NCI-H2196 treated with DMSO at 0.1 percent for 48 hours (cell line): ENCODE results near the gene NUPR1.
"Not testable (repeated sequence)": the region's sequence is repeated elsewhere in the genome, so short reads cannot be mapped to it uniquely, and the experiment has no call there.

Source experiments
- DNase-seq: peaks from one replicate; lab custom pipeline; 2025; ENCODE audit not compliant: unreplicated experiment; lab: John Stamatoyannopoulos, UW

Gene NUPR1

DNA sequence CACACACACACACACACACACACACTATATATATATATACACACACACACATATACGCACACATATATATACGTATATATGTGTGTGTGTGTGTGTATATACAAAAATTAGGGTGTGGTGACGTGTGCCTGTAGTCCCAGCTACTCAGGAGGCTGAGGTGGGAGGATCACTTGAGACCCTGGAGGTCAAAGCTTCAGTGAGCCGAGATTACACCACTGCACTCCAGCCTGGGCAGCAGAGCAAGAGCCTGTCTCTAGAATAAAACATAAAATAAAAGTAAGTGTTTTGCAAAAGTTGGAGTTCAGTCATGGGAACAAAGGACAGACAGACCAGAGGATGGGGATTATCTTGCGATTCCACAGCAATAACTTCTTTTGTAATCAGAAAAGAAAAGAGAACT is 10.8 kb downstream of the NUPR1 start:
- no peak for DNase-seq

DNA sequence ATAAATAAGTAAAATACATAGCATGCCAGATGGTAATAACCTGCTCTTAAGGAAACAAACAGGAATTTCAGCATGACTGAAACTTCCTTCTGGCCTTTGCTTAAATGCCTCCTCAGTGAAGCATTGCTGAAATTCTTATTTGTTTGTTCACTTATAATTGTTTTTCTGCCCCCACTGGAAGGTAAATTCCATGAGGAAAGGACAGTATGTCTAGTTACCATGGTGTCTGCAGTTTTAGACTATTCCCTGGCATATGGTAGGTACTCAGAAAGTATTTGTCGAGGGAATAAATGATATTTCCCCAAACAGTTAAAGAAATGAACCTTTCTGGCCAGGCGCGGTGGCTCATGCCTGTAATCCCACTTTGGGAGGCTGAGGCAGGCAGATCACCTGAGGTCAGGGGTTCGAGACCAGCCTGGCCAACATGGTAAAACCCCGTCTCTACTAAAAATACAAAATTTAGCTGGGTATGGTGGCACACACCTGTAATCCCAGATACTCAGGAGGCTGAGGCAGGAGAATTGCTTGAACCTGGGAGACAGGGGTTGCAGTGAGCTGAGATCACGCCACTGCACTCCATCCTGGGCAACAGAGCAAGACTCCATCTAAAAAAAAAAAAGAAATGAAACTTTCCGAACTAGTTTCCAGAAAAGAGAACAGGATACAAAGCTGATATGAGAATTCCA is 11.5 kb downstream of the NUPR1 start:
- not testable (repeated sequence) for DNase-seq

DNA sequence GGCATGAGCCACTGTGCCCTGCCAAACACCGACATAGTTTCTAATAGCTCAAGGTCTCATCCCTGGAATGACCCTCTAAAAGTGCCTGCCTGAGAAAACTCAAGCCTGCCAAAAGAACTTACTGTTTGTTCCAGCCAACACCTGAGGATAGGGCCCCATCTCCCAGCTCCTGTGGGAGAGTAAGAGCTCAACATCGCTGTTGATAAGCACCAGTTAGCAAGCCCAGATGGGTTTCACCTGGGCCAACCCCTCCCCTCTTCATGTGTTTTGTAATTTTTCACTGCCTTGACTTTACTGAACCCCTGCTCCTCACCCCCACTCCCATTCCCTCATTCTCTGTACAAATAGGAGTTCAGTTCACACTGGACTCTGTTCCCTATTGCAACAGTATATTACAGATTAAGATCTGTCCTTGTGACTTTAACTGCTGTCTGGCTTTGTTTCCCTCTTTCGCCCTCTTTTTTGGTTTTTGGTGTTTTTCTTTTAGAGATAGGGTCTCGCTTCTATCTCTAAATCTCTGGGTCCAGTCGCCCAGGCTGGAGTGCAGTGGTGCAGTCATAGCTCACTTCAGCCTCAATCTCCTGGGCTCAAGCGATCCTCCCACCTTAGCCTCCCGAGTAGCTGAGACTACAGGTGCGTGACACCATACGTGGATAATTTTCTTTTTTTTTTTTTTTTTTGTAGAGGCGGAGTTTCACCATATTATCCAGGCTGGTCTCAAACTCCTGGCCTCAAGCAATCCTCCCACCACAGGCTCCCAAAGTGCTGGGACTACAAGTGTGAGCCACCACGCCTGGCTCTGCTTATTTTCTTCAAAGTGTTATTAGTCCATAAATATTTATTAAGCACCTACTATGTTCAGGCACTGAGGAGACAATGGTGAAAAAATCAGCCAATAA is 12.3 kb downstream of the NUPR1 start:
- DNase-seq, result no peak

DNA sequence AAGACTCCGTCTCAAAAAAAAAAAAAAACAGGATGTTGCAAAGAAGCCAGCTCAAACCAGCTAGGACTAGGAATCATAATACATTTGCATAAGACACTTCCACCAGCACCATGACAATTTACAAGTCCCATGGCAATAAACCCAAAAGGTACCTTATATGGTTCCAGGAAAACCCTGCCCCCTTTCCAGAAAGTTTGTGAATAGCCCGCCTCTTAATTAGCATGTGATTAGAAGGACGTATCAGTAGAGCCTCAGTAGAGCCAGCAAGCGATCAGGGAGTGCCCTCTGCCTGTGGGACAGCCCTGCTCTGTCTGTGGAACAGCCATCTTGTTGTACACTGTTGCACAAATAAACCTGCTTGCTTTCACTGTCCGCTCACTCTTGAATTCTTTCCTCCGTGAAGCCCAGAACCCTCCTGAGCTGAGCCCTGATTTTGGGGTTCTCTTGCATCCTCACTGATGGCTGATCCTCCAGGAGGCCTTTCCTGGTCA is 14.0 kb downstream of the NUPR1 start:
- DNase-seq, result no peak

DNA sequence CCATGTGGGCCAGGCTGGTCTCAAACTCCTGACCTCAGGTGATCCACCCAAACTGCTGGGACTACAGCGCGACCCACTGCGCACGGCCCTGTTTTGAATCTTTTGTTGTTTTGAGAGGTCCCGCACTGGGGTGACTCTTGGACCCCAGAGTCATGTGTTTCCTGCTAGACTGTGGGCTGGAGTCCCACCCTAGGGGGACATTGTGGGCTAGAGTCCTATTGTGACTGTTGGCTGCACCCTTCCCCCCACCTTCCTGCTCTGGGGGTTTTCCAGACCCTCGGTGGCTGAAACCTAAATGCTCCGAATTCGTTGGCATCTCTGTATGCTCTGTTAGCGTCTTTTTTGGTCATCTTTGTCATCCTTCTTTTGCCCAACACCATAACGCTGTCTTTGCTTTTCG is 16.0 kb downstream of the NUPR1 start:
- no peak for DNase-seq

DNA sequence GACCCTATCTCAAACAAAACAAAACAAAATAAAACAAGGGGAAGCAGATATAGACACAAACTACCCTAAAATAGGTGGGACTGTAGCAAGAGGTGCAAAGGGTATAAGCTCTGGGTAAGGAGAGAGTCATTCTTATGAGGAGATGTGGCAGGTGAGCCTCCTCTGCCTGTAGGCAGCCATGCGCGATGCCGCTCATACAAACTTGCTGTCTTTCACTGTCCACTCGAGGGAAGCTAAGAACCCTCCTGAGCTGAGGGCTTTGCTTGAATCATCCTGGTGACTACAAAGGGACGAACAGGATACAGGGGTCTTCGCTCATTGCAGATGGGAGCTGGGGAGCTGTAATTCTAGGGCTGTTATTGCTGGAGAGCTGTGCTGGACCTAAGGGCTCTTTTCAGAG is 17.3 kb downstream of the NUPR1 start:
- no peak for DNase-seq

DNA sequence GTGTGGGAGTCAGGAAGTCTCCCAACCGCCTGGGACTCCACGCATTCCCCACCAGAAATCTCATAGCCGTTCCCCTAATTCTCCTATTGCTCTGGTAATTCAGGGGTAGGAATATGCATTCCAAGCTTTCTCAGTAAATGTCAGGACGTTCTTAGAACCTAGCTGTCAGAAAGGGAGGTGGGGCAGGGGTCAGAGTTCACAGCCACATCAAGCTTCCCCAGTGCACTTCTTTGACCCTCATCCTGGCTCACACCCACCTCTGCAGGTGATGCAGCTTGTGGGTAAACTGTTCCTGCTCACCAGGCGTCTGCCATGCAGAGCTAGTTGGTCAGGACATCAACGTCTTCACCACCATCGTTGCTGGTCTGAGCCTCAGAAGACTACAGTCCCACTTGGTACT is 18.1 kb downstream of the NUPR1 start:
- no peak for DNase-seq

DNA sequence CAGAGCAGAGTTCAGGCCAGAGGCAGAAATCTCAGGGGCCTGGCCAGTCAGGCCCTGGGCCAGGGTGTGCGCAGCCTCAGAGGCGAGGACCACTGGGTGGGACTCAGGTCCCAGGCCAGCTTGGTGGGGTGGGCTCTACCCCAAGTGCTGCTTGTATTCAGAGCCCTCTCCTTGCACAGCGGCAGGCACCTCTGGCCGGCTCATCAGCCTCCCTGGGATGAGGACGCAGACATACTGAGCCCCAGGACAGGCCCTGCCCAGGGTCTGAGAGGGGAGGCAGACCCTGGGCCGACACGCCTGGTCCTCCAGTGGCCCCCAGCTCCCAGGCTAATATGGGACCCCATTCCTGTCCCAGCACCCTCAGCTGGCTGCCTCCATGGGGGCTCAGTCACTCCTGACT is 24.5 kb downstream of the NUPR1 start:
- no peak for DNase-seq

DNA sequence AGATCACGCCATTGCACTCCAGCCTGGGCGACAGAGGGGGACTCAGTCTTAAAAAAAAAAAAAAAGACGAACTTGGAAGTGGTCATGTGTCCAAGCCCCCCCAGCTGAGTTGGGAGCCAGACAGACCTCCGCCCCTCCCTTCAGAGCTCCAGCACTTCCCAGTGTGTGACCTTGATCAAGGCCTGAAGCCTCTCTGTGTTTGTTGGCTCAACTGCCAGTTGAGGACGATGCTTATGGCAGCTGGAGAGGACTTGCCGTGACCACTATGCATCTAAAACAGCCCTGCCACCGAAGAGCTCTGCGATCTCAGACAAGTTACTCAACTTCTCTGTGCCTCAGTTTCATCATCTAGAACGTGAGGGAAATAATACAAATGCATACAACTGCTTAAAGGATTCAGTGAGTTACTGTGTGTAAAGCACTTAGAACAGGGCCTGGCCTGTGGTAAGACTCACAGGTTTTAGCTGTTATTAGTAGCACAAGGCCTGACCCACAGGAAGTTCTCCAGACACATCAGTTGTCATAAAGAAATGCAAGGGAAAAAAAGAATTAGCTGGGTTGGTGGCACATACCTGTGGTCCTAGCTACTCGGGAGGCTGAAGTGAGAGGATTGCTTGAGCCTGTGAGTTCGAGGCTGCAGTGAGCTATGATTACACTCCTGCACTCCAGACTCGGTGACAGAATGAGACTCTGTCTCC is 25.1 kb downstream of the NUPR1 start:
- DNase-seq, result no peak

DNA sequence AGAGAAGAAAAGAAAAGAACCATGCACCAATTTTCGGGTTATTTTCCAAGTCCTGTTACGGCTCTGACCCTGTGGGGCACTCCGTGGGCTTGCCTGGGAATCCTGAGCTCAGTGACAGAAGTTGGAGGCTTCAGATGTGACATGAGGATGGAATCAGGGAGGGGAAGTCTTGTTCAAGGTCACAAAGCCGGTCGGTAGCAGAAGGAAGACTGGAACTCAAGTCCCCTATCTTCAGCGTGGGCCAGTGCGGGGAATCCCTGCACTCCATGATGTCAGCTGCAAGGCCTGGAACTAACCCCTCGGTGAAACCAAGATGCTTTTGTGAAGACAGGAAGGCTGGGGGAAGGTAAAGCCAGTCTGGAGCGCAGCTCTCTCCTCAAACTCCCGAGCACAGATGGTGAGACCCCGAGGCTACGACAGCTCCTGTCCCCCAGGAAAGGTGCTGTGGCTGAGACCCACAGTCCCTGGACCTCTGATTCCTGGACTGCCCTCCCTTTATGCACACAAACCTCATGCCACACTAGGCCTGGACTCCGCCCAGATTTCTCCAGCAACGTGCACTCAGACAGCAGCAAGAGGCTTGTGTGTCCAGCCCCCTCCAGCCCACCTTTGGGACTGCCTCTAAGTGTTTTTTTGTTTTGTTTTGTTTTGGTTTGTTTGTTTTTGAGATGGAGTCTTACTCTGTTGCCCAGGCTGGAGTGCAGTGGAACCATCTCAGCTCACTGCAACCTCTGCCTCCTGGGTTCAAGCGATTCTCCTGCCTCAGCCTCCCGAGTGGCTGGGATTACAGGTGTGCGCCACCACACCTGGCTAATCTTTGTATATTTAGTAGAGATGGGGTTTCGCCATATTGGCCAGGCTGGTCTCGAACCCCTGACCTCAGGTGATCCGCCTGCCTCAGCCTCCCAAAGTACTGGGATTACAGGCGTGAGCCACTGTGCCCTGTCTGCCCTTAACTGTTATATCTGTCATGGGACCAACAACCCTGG is 26.7 kb downstream of the NUPR1 start:
- no peak for DNase-seq

DNA sequence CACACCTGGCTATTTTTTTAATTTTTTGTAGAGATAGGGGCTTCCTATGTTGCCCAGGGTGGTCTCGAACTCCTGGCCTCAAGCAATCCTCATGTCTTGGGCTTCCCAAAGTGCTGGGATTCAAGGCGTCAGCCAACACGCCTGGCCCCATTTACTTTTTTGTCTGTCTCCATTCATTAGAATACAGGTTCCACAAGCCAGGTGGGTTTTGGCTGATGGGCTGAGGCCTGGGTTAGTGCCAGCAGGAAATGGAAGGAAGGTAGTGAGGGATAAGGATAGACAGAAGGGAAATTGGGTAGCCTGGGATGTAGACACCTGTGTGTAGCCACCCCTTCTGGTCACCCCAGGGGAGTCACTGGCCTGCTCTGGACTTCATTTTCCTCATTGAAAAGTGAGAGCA is 27.7 kb downstream of the NUPR1 start:
- DNase-seq, result no peak

DNA sequence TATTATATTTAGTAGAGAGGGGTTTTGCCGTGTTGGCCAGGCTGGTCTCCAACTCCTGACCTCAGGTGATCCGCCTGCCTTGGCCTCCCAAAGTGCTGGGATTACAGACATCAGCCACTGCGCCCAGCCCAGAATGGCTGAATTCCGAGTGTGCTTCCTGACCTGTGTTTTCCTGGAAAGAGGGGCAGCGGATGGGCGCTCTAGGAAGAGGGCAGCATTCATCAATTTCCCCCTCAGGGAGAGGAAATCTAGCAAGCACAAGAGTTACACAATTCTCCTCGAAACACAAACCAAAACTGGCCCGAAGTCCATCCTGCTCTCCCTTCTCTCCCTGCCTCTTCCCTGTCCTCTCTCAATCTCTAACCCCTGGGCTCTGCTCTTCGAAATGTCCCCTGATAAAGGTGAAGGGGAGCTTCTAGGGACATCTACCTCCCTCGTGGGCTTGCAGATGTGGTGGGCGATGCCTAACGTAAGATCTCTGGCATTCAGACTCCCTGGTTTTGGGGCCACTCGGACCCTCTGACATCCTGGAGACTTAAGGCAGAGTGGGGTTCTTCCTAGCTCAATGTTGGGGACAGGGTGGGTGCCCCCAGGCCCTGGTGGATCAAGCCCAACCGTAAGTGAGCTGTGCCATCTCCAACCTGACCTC is 33.2 kb downstream of the NUPR1 start:
- DNase-seq, result no peak

DNA sequence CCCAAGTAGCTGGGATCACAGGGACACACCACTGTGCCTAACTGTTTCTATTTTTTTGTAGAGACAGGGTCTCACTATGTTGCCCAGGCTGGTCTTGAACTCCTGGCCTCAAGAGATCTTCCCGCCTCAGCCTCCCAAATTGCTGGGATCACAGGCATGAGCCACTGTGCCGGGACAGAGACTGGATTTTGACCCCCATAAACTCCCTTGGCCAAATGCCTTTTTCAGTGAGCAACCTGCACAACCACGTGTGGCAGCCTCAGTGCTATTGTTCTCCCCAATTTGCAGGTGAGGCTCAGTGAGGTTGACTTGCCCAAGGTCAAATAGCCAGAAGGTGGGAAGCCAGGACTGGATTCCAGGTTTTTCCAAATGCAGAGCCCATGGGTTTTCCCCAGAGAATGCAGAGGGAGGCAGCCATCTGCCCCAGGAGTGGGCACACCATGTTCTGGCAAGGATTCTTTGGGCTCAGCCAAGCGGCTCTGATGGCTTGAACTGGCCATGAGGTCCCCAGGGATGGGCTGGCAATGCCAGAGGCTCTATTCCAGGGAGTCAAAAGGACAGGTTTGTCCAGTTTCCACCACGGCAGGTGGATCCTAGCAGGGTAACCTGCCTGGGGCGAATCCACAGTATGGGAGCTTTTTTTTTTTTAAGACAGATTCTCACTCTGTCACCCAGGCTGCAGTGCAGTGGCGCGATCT is 33.9 kb downstream of the NUPR1 start:
- no peak for DNase-seq

DNA sequence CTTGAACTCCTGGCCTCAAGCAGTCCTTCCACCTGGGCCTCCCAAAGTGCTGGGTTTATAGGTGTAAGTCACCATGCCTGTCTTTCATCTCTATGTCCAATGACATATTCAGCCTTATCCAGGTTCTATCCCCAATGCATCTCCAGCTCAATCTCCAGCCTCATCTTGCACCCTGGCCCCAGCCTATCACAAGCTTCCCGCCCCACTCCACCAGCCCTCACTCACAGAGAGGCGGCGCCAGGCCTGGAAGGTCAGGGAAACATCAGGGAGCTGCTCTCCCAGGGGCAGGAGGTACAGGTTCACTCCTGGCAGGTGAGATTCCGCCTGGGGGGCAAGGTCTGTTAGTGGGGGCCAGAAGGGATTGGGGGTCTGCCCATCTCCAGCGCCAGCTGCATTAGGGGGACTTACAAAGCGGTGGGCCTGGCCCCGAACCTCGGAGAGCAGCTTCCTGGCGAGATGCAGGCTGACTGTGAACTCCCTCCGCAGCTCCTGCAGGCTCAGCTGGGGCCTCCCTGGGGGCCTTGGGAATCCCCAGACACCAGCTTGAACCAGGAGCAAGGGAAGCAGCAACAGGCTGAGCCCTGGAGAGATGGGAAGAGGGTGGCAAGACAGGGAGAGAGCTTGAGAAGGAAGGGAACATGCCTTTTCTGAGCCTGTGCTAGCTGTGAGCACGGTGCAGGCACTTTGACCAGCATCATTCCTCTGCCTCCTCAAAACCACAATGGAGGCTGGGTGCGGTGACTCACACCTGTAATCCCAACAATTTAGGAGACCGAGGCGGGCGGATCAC is 35.1 kb downstream of the NUPR1 start:
- DNase-seq, result no peak

DNA sequence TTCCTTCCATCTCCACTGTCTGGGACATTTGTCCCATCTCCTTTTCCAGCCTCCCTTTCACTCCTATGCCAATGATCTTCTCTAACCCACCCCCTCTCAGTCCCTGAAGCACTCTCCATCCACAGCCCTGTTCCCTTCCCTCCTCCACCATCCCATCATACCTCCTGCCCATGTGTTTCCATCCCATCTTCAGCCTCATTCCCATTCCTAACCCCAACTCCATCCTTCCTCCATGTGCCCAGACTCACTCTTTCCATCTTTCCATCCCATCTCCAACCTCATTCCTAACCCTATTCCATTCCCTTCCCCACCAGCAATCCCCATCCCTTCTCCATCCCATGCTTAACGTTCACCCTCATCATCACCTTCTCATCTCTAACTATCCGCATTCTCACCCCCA is 36.5 kb downstream of the NUPR1 start:
- no peak for DNase-seq

DNA sequence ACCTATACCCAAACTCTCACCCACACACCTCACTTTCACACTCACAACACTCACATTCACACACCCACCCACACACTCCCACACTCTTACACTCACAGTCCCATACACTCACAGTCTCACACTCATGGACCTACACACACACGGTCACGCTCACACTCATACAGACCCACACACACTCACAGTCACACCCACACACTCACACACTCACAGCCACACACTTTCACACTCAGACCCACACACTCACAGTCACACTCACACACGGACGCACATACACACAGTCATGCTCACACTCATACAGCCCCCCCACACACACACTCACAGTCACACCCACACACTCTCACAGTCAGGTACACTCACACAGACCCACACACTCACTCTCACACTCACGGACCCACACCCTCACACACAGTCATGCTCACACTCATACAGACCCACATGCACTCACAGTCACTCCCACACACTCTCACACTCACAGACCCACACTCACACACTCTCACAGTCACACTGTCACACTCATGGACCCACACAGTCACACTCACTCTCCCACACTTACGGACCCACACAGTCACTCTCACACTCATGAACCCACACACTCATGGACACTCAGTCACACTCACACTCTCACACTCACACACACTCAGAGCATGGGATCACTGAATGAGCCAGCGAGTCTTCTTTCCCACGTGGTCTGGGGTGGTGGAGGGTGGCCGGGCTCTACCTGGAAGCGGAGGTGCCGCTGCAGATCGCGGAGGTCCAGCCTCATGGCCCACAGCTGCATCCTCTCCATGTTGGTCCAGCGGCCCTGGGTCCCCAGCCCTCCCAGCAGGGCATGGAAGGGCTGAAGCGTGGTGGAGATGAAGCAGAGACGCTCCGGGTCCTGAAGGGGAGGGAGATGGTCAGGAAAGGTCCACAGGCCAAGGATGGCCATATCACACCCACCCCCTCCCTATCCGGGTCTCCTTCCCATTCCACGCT is 37.2 kb downstream of the NUPR1 start:
- DNase-seq, result no peak

DNA sequence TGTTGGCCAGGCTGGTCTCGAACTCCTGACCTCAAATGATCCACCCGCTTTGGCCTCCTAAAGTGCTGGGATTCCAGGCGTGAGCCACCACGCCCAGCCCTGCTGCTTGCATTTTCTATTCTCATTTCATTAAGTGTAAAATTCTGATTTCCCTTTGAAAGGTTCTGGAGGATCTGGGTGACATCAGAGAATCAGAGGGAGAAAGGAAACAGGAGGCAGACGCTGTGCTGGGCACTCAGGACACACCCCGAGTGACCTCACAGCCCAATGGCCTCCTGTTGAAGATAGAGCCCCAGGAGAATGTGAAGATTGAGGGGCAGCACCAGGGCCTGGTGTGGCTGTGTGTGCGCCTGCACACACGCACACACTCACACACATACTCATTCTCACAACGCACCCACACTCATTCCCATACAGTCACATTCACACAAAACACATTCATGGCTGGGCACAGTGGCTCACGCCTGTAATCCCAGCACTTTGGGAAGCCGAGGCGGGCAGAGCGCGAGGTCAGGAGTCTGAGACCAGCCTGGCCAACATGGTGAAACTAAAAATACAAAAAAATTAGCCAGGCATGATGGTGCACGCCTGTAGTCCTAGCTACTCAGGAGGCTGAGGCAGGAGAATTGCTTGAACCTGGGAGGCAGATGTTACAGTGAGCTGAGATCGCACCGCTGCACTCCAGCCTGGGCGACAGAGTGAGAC is 38.1 kb downstream of the NUPR1 start:
- DNase-seq, result not testable (repeated sequence)
